G401 (cell line): ENCODE measurements around the gene PDE4B. TPM values are rescaled to one million over a fixed set of nuclear protein-coding genes. Genes with fewer than 3 reads are reported as not detected.

Experiments used
- DNase-seq: peaks from one replicate; pipeline ENCODE4 v3.0.0-alpha.2; 2015; ENCODE audit warnings: low spot score
- in situ Hi-C: cut with HindIII; loops from 2 replicates; pipeline ENCODE4 v1.10.0; 2016; ENCODE audit warnings: low sequenced_read_pairs, mixed read lengths
- total RNA-seq: library from RNA; depleted of rRNA; stranded (reverse); fragments of >200 nt; shearing (Covaris generic); gene quantifications from 2 replicates; pipeline ENCODE4 v1.2.3, GENCODE V29; 2014

Gene PDE4B
- total RNA-seq, 1 experiment from 2014 or later, result not detected

- DNase-seq, result no peak
- in situ Hi-C loops, result no loop called here
Measured at GRCh38 chr1:66282343-66282852, 489.7 kb downstream of the PDE4B start.

GRCh38 chr1:66282891-66283621 lies 490.4 kb downstream of the PDE4B start:
- DNase-seq, result no peak
- in situ Hi-C loops, result no loop called here

- in situ Hi-C loops, result no loop called here
- DNase-seq, result no peak
Measured at GRCh38 chr1:66283622-66284041, 490.9 kb downstream of the PDE4B start.

GRCh38 chr1:66284746-66285145 lies 492.1 kb downstream of the PDE4B start:
- no peak for DNase-seq
- in situ Hi-C loops, result no loop called here

GRCh38 chr1:66285618-66286270 lies 493.0 kb downstream of the PDE4B start:
- in situ Hi-C loops, result no loop called here
- no peak for DNase-seq

GRCh38 chr1:66286307-66286706 lies 493.6 kb downstream of the PDE4B start:
- in situ Hi-C loops, result no loop called here
- DNase-seq, result no peak

GRCh38 chr1:66288048-66288447 lies 495.4 kb downstream of the PDE4B start:
- no peak for DNase-seq
- in situ Hi-C loops, result no loop called here

GRCh38 chr1:66290761-66291530 lies 498.3 kb downstream of the PDE4B start:
- in situ Hi-C loops, result no loop called here
- DNase-seq, result no peak

- in situ Hi-C loops, result no loop called here
- DNase-seq, result no peak
Measured at GRCh38 chr1:66291531-66291864, 498.8 kb downstream of the PDE4B start.

GRCh38 chr1:66292305-66292704 lies 499.6 kb downstream of the PDE4B start:
- DNase-seq, result no peak
- in situ Hi-C loops, result no loop called here

GRCh38 chr1:66292944-66293343 lies 500.2 kb downstream of the PDE4B start:
- DNase-seq, result no peak
- in situ Hi-C loops, result no loop called here

GRCh38 chr1:66294707-66295370 lies 502.1 kb downstream of the PDE4B start:
- in situ Hi-C loops, result no loop called here
- DNase-seq, result no peak

GRCh38 chr1:66295803-66296202 lies 503.1 kb downstream of the PDE4B start:
- no peak for DNase-seq
- in situ Hi-C loops, result no loop called here

GRCh38 chr1:66296370-66296769 lies 503.7 kb downstream of the PDE4B start:
- in situ Hi-C loops, result no loop called here
- DNase-seq, result no peak

GRCh38 chr1:66296951-66297350 lies 504.3 kb downstream of the PDE4B start:
- DNase-seq, result no peak
- in situ Hi-C loops, result no loop called here

GRCh38 chr1:66298464-66298863 lies 505.8 kb downstream of the PDE4B start:
- in situ Hi-C loops, result no loop called here
- DNase-seq, result no peak

GRCh38 chr1:66300280-66300971 lies 507.7 kb downstream of the PDE4B start:
- in situ Hi-C loops, result no loop called here
- DNase-seq, result no peak

- in situ Hi-C loops, result no loop called here
- DNase-seq, result no peak
Measured at GRCh38 chr1:66300972-66301451, 508.3 kb downstream of the PDE4B start.

GRCh38 chr1:66302184-66302742 lies 509.6 kb downstream of the PDE4B start:
- in situ Hi-C loops, result no loop called here

More at GRCh38 chr1:66302184-66302742, 509.6 kb downstream of the PDE4B start:
- DNase-seq, result no peak
